ENCODE results near the gene FBF1.
"Not testable (repeated sequence)": the region's sequence is repeated elsewhere in the genome, so short reads cannot be mapped to it uniquely, and the experiment has no call there.

The FBF1 gene

DNA sequence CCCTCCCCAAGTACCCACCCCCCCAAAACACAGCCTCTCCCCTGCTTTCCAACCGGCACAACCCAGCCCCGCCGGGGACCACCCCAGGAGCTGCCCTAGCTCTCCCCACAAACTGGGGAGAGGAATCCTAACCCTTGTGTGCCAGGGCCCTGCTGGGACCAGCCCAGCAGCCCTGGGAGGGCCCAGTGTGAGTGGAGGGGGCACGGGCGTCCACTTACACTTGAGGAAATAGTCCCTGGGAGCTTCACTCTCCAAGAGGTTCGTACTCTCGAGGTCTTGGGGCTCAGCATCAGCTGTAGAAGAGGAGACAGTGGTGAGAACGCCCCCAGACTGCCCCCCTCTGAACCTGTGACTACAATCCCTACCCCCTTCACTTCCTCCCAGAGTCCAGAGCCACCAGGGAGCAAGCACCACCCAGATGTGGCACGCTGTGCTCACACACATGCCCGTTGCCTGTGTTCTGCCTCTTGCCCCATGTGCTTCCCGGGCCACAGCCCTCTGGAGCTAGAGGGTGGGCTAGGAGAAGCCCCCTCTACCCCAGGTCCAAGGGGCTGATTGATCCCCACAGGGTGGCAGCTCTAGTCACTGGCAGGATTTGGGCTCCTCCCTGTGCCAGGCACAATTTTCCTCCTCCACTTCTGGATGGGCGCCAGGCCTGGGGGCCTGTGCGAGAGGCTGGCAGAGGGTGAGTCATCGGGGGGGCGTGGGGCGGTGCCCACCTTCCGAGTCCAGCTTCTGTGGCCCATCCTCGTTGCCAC lies 65.5 kb downstream of the FBF1 start:
- no peak for DNase-seq (ENCODE audit: low spot score)

DNA sequence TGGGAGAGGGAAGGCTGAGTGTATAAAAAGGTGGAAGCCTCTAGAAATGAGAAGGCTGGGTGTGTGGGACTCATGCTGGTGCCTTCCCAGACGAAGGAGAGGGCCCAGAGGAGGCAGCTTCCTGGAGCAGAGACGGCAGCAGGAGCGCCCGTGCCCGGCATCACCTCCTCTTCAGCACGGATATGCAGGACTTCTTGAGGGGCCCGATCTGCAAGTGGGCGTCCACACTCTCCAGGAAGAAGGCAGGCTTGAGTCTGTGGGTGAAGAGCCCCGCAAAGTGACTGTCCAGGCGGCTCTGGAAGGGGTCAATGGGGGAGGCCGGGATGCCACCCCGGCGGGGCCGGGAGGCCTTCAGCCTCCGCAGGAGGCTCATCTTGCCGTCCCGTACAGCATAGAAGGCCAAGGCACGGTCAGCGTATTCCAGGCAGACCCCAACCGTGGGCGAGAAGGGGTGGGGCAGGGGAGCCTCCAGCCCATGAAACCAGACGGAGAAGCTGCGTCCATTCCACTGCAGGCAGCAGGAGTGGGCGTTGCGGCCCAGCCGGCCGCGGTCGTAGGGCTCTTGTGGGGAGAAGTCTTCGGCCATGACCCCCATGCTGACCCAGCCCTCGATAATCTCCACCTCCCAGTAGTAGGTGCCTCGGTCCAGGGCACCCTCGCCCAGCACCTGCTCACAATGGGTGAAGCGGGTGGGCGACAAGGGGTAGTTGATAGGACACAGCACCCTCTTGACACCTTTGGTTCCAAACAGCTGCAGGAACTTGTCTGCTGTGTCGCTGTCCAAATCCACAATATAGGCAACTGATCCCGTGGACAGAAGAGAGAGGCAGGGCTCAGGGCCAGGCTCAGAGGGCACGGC lies 66.3 kb downstream of the FBF1 start:
- DNase-seq (ENCODE audit: low spot score) = no peak

DNA sequence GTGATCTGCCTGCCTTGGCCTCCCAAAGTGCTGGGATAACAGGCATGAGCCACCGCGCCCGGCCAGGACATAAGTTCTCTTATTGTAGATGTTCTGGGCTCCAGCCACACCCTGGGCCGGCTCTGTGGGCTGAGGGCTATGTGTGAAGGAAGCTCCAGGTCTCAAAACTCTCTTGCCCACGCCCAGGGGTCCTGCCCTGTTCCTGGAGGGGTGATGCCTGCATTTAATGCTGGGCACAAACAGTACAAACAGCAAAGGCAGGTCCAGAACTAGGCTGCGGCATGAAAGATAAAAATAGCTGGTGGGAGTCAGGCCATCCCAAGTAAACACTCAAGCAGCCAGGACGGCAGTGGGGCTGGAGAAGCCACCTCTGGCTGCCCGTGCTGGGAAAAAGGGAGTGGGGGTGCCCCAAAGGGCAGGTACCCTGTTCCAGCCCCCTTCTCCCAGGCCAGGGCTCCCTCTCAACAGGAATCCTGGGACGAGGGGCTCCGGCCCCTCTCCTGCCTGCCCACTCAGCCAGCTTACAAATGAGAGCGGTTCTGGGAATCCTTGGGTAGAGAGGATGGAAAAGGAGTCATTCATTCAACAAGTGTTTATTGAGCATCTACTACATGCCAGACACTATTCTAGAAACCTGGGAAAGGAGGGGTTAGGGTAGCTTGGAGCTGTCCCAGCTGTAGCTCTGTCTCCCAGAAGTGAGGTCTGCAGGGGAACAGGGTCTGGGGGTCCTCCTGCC lies 67.1 kb downstream of the FBF1 start:
- DNase-seq (ENCODE audit: low spot score) = no peak

DNA sequence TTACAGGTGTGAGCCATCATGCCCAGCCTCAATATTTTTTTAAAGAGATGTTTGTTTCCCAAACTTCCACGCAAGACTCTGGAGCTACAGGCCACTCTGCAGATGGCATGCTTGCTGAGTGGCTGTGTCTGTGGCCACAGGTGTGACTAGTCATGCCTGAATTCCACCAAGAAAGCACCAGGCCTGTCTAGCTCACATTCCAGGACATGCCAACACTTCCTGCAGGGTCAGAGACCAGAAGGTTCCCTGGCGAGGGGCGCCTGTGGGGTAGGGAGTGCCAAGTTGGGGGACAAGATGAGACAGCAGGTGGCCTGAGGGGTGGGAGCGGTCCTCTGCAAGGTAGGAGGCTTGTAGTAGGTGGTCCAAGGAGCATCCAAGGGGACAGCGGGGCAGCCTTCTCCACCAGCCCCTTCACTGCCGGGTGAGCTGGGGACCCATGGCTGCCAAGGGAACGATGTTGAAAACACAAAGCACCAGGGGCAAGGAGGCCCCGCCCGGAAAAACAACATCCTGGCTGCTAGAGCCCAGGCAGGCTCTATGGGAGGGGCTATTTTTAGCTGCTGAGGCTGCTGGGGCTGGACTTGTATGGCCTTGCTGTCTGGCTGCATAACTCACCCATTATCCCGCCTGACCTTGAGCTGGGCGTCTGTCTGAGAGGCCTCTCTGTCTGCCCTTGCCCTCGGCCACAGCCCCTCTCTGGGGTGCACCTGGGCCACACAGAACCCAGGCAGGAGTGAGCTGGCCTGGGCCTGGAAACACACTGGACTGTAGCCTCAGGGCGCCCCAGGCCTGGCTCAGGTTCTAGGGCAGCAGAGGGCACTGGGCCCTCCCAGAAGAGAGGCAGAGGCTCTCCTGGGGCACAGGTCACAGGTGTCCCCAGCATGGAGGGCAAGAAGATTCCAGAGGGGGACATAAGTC lies 68.1 kb downstream of the FBF1 start:
- DNase-seq (ENCODE audit: low spot score) = peak; percentile 81

DNA sequence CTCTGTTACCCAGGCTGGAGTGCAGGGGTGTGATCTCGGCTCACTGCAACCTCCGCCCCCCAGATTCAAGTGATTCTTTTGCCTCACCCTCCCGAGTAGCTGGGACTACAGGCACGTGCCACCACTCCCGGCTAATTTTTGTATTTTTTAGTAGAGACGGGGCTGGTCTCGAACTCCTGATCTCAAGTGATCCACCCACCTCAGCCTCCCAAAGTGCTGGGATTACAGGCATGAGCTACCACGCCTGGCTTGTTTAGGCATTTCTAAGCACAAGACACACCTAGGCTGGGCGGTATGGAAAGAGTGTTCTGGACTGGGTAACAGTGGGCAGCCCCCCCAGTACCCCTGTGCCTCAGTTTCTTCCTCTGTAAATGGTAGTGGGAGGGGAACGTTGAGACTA lies 70.6 kb downstream of the FBF1 start:
- not testable (repeated sequence) for DNase-seq (ENCODE audit: low spot score)

DNA sequence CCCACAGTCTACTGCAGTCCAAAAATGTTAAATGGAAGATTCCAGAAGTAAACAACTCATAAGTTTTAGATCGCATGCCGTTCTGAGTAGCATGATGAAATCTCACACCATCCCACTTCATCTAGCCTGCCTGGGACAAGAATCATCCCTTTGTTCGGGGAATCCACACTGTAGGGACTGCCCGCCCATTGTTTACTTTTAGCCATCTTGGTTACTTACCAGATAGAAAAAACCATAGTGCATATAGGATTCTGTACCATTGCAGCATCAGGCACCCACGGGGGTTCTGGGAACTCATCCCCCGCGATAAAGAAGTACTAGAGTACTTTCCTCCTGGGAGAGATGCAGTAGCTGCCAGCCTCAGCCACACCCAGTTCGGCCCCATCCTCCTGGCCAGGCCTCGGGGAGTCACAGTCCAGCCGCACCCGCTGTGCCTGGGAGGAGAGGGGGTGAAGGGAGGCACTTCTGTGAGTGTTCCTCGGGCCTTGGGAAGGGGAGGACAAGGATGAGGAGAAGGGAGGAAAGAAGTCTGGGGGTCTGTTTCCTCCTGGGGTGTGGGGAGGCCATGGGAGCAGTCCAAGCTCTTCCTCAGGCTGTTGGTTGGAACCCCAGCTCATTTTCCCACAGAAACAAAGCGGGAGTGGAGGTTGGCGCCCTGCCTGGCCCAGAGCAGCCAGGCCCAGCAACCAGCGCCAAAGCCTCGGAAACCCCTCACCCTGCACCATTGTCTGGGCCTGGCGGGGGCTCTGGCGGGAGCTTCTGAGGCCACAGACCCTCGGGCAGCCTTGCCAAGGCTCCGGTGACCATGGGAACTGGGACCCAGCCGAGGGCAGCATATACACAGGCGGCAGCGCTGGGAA lies 71.3 kb downstream of the FBF1 start:
- DNase-seq (ENCODE audit: low spot score) = peak; percentile 94

DNA sequence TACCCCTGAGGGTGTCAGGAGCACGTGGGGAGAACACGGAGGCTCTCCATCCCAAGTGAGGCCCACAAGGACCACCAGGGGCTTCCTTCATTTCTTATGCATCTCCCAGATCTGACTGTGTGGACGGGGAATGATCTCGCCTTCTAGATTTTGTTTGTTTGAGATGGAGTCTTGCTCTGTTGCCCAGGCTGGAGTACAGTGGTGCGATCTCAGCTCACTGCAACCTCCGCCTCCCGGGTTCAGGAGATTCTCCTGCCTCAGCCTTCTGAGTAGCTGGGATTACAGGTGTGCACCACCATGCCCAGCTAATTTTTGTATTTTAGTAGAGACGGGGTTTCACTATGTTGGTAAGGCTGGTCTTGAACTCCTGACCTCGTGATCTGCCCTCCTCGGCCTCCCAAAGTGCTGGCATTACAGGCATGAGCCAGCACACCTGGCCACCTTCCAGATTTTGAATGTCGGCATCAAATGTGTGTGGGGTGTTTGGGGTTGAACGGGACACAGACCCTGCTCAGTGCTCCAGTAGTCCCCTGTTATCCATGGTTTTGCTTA lies 72.0 kb downstream of the FBF1 start:
- DNase-seq (ENCODE audit: low spot score) = not testable (repeated sequence)

DNA sequence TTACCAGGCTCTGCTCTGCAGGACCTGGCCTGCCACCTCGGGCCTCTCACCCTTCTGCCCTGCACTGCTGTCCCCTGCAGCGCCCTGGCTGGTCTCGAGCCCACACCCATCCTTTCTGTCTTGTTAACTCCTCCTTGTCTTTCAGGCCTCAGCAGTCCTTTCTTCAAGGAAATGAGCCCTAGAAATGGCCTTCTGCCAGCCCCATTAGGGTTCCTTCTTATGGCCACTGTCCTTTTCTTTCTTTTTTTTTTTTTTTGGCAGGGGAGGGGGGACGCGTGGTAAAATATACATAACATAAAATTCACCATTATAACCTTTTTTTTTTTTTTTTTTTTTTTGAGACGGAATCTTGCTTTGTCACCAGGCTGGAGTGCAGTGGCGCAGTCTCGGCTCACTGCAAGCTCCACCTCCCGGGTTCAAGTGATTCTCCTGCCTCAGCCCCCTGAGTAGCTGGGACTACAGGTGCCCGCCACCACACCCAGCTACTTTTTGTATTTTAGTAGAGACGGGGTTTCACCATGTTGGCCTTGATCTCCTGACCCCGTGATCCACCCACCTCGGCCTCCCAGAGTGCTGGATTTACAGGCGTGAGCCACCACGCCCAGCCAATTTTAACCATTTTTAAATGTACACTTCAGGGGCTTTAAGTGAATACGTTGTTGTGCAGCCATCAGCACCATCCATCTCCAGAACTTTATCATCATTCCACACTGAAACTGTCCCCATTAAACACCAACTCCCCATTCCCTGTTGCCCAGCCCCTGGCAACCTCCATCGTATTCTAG lies 75.2 kb downstream of the FBF1 start:
- not testable (repeated sequence) for DNase-seq (ENCODE audit: low spot score)

DNA sequence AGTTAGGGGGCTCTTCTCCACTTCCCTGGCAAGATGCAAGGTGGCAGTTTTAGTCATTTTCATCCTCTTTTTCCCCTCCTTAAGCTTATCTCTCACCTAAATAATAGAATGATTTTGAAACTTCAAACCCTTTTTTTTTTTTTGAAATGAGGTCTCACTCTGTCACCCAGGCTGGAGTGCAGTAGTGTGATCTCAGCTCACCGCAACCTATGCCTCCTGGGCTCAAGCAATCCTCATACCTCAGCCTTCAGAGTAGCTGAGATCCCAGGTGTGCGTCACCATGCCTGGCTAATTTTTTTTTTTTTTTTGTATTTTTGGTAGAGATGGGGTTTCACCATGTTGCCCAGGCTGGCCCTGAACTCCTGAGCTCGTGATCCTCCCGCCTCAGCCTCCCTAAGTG lies 76.0 kb downstream of the FBF1 start:
- DNase-seq (ENCODE audit: low spot score) = not testable (repeated sequence)

DNA sequence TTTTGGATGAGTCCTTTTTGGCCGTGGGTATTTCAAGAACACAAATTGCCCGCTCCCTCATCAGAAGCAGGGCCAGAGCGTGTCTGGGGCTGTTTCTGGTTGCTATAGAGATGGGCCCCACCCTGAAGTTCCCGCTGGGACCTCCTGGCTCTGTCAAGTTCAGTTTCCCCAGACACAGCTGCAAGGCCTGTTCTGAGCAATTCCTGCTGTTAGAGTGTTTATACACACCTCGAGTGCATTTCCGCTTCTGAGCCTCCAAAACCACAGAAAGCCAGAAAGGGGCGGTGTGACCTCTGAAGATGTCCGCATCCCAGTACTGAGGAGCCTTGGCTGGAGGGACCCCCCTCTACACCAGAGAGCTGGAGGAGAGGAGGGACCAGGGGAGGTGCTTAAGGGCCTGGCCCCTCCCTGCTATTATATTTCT lies 76.4 kb downstream of the FBF1 start:
- no peak for DNase-seq (ENCODE audit: low spot score)

DNA sequence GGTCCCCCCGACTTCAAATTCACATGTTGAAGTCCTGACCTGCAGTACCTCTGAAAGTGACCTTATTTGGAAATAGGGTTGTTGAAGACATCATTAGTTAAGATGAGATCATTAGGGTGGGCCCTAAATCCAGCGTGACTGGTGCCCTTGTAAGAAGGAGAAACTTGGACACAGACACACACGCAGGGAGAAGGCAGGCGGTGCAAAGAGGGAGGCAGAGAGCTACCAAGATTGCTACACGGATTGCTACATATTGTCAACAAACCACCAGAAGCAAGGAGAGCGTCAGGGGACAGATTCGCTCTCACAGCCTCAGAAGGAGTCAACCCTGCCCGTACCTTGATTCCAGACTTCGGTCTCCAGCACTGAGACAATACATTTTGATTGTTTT lies 78.9 kb downstream of the FBF1 start:
- no peak for DNase-seq (ENCODE audit: low spot score)
